EL (cell line): ENCODE measurements around the gene DNAJC16.
"Not testable (repeated sequence)": the region's sequence is repeated elsewhere in the genome, so short reads cannot be mapped to it uniquely, and the experiment has no call there.

Experiments used
- DNase-seq: peaks from one replicate; pipeline ENCODE4 v3.0.0-alpha.2; 2016

Gene DNAJC16

GRCh38 chr1:15508700-15509487 lies 17.8 kb upstream of the DNAJC16 start:
- DNase-seq, result no peak

DNA sequence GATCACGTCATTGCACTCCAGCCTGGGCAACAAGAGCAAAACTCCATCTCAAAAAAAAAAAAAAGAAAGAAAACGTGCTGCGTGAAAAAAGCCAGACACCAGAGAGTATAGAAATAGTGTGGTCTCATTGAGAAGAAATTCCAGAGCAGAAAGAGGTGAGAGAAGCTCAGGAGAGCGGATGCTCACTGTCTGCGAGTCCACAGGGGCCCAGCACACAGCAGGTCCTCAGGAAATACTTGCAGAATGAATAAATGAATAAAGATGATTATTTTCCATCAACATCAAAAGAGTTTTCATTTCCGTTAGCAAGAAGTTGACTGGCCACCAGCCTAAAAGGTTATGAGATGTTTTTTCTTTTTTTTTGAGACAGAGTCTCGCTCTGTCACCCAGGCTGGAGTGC lies 17.1 kb upstream of the DNAJC16 start:
- no peak for DNase-seq

GRCh38 chr1:15510611-15511405 lies 15.8 kb upstream of the DNAJC16 start:
- DNase-seq, result no peak

- no peak for DNase-seq
Measured at GRCh38 chr1:15513192-15513591, 13.5 kb upstream of the DNAJC16 start.

DNA sequence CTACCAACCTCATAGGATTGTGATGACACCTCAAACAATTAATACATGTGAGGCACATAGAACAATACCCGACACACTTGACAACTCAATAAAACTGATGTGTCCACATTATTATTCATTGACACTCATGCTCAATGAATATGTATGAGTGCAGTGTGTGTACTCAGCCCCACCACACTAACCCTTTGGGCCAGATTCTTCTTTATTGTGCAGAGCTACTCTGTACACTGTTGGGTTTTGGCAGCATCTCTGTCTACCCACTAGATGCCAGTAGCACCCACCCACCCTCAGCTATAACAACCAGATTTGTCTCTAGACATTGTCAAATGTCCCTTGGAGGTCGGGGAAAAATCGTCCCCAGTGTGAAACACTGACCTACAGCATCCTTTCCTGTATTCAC lies 12.7 kb upstream of the DNAJC16 start:
- DNase-seq, result no peak

DNA sequence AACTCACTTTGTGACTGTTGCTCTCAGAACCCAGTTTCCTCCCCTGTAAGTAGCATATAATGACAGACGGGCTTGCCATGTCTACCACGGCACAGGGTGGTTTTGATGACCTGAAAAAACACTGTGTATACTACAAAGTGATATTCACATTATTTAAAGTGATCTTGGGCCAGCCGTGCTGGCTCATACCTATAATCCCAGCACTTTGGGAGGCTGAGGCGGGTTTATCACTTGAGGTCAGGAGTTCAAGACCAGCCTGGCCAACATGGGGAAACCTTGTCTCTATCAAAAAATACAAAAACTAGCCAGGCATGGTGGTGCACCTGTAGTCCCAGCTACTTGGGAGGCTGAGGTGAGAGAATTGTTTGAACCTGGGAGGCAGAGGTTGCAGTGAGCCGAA lies 12.1 kb upstream of the DNAJC16 start:
- not testable (repeated sequence) for DNase-seq

- DNase-seq, result no peak
Measured at GRCh38 chr1:15515022-15515663, 11.5 kb upstream of the DNAJC16 start.

GRCh38 chr1:15519625-15520024 lies 7.0 kb upstream of the DNAJC16 start:
- no peak for DNase-seq

DNA sequence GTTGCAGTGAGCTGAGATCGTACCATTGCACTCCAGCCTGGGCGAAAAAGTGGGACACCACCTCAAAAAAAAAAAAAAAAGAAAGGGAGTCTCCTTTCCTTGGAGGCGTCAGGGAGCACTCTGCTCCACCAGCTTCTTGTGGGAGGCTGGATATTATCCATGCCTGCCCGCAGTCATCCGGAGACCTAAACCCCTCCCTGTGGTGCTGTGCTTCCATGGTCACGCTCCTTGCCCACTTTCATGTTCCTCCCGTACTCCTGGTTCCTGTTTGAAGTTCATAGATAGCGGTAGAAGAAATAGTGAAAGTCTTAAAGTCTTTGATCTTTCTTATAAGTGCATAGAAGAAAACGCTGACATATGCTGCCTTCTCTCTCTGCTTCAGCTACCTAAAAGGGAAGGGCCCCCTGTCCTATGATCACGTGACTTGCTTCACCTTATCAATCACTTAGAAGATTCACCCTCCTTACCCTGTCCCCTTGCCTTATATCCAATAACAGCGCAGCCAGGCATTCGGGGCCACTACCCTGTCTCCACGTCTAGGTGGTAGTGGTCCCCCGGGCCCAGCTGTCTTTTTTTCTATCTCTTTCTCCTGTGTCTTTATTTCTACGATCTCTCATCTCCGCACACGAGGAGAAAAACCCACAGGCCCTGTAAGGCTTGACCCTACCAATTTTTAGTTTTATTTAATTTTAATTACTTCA lies 5.3 kb upstream of the DNAJC16 start:
- not testable (repeated sequence) for DNase-seq

GRCh38 chr1:15522551-15522950 lies 4.1 kb upstream of the DNAJC16 start:
- DNase-seq, result no peak

GRCh38 chr1:15523104-15524020 lies 3.3 kb upstream of the DNAJC16 start:
- no peak for DNase-seq

DNA sequence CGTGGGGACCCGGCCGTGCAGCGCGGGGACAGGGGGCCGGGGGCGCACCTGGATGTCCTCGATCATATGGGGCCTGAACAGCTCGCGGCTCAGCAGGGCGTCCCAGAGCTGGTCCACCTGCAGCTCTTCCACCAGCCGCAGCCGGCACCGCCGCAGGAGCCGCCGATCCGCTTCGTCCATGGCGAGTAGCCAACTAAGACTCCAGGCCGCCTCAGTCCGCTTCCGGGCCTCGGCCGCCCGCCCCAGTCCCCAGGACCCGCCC lies 2.7 kb upstream of the DNAJC16 start, which contains the start of gene CASP9:
TSS of gene CASP9 (minus strand) at position 195 of the 262 bp plus-strand sequence. CDS start at position 180, 15 bp downstream.
- DNase-seq, result no peak

DNA sequence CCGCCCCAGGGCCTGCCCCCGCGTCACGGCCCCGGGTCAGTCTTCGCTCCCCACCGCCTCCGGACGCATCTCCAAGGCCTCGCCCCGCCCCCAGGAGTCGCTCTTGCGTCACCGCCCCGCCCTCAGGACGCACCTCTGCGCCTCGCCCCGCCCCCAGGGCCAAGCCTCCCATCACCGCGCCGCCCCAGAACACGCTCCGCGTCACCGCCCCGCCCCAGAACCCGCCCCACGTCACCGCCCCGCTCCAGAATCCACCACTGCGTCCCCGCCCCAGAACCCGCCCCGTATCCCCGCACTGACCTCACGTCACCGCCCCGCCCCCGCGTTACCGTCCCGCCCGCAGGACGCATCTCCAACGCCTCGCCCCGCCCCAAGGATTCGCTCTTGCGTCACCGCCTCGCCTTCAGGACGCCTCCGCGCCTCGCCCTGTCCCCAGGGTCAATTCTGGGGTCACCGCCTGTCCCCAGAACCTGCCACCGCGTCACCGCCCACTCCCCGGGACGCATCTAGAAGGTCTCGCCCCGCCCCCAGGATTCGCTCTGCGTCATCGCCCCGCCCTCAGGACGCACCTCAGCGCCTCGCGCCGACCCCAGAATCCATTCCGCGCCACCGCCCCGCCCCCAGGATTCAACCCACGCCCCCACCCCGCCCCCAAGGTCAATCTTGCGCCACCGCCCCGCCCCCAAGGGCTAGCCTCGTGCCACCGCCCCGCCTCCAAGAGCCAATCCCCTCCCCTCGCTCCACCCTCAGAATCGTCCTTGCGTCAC lies 2.2 kb upstream of the DNAJC16 start:
- DNase-seq, result peak; percentile 96

DNA sequence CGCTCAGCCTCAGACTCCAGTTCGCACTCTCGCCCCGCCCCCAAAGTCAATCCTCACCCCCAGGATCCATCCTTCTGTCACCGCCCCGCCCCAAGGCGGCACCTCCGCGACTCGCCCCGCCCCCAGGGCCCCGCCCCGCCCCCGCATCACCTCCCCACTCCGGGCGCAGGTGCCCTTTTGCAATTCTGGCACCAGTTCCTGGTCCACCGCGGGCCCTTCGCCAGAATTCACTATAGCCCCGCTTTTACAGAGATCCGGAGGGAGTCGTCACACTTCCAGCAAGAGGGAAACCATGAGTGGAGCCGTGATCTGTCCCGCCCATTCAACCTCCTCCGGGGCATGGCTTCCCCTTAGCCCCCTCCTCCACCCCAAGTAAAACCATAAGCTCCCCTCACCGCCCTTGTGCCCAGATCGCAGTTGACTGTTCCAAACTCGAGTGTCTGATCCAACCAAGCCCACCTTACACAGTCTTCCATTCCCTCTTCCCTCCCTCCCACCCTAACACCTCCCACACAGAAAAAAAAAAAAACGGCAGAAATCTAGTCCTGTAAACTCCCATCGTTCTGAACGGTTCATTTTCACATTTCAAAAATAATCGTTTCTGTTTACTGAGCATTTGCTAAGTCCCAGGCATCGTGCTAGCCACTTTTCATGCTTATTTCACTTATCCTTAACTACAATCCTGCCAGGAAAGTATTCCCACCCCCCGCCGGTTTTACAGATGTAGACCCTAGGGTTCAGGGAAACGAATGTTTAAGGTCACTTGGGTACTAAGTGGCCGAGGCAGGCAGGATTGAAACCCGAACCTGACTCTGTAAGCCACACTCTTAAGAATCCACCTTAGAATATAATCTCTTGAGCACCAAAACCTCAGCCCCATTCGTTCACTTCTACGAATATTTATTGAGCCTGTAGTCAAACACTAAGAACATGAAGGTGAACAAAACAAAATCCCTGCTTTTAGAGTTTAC lies 1.3 kb upstream of the DNAJC16 start:
- DNase-seq, result peak; percentile 99

DNA sequence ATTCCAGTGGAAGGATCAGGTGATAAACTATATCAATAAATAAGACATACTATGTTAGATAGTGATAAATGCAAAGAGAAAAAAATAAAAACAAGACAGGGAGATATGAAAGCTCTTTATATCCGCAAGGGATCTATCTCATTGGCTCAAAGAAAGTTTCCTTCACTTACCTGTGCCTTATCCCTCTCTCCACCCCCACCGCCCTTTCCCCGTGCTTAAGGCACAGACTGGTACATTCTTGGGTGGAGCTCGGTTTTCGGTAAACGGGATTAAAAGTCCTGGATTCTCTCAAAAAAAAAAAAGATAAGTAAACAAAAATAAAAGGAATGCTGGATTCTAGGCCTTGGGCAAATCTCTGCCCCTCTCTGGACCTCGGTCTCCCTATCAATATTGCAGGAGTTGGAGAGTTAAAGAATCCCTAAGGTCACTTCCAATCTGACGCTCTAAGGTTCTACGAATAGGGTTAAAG lies 593 bp upstream of the DNAJC16 start:
- DNase-seq, result no peak

GRCh38 chr1:15531003-15531402 lies 4.4 kb downstream of the DNAJC16 start:
- DNase-seq, result no peak

GRCh38 chr1:15531682-15532081 lies 5.0 kb downstream of the DNAJC16 start:
- DNase-seq, result no peak

DNA sequence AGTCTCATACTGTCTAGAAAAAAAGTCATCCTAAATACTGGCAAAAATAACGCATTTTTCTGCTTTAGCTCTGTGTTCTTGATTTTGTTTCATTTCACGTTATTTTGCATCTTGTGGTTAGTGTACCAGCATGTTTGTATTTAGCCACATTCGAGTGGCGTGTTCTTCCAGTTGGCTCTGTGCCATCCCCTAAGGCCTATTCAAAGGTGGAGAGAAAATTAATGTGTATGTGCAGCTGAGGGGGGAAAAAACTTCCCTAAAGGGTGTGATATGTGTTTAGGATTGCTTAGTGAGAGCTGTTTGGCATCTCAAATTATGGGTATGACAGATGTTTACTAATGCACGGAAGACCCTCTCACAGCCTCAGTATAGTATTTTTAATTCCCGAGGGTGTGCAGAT lies 12.1 kb downstream of the DNAJC16 start:
- DNase-seq, result no peak

DNA sequence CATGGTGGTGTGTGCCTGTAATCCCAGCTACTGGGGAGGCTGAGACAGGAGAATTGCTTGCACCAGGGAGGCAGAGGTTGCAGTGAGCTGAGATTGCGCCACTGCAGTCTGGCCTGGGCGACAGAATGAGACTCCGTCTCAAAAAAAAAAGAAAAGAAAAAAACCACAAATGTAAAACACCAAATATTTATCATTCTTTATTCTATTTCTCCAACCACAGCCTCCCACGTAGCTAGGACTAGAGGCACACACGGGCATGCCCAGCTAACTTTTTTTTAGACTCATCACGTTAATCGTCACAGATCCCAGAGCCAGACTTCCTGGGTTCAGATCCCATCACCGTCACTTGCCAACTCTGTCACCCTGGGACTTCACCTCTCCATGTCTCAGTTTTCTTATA lies 13.5 kb downstream of the DNAJC16 start:
- peak; percentile 42 for DNase-seq

DNA sequence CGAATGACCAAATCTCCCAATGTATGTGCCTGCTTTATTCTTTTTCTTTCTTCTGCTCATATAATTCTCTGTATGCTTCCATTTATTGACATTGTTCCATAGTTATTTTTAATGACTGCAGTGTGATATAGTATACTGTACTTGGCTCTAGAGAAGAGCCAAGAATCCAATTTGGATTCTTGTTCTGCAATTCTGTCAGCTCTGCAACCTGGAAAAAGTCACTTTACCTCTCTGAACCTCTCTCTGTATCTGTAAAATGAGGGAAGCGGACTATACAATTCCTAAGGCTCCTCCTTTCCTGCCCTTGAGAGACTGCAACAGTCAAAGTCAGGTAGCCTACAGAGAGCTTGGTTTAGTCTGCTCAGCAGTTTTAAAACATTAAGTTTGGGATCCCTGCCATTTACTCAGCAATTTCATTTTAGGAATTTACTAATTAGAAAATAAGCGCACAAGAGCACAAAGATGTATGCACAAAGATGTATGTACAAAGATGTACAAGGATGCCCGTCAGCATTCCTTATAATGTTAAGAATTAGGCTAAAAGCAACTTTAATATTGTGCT lies 14.7 kb downstream of the DNAJC16 start:
- no peak for DNase-seq
